ENCODE data around the gene BTF3L4.
A peak's percentile ranks its signal among the peaks of the same experiment; 100 is the strongest.

Gene BTF3L4

DNA sequence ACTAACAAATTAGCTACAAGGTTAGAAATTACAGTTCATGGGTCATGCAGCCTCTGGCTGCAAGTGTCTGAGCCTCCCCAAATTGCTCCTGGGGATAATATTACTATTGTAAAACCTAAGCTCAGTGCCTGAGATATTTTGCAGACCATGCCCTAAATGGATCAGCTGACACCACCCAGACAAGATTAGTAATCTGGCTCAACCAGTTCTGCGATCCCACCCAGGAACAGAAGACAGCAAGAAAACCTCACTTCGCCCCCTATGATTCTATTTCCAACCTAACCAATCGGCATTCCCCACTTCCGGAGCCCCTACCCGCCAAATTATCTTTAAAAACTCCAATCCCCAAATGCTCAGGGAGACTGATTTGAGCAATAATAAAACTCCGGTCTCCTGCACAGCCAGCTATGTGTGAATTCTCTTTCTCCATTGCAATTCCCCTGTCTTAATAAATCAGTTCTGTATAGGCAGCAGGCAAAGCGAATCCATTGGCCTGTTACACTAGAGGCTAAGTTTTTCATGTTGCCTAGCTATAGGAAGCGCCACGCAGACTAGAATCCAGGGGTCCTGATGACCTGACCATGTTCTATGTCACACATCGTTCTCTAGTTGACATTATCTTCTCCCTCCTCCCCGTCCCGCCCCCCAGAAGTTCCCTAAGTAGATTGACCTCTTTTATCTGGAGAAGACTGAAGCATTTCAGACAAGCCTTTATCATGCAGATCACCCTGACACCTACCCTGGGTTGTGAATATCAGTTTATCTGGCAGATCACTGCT is 63.4 kb downstream of the BTF3L4 start:
- TF ChIP-seq POLR2A (IDR thresholded peaks at IDR 0.05; ENCODE audit: extremely low read depth, insufficient read length) (no peak), MYC (IDR thresholded peaks at IDR 0.05; ENCODE audit: low read depth, low read length) (no peak)
- TF ChIP-seq, protein P1, sequence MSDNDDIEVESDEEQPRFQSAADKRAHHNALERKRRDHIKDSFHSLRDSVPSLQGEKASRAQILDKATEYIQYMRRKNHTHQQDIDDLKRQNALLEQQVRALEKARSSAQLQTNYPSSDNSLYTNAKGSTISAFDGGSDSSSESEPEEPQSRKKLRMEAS (IDR thresholded peaks at IDR 0.05; ENCODE audit: low read depth, low read length), result no peak
- TF ChIP-seq, protein P2, sequence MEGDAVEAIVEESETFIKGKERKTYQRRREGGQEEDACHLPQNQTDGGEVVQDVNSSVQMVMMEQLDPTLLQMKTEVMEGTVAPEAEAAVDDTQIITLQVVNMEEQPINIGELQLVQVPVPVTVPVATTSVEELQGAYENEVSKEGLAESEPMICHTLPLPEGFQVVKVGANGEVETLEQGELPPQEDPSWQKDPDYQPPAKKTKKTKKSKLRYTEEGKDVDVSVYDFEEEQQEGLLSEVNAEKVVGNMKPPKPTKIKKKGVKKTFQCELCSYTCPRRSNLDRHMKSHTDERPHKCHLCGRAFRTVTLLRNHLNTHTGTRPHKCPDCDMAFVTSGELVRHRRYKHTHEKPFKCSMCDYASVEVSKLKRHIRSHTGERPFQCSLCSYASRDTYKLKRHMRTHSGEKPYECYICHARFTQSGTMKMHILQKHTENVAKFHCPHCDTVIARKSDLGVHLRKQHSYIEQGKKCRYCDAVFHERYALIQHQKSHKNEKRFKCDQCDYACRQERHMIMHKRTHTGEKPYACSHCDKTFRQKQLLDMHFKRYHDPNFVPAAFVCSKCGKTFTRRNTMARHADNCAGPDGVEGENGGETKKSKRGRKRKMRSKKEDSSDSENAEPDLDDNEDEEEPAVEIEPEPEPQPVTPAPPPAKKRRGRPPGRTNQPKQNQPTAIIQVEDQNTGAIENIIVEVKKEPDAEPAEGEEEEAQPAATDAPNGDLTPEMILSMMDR (IDR thresholded peaks at IDR 0.05; ENCODE audit: low read depth, low read length), result no peak

DNA sequence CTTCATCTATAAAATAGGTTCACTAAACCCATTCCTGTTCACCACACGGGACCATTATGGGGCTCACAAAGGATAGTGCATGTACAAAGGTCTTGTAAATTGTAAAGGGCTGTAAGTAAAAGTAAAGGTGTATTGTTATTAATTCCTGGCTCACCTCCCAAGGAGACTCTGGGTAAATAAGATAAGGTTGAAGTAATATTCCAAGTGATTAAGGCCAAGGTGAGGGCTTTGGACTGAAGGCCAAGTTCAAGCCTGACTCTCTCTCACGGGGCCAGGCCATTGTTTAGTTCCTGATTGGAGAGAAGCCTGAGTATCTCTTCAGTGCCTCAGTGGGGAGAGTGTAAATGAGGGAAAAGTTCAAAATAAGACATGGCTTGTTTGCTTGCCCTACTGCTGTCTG is 66.3 kb downstream of the BTF3L4 start:
- no peak overlapping the region for H3K4me3 ChIP-seq (ENCODE audit: low read depth, low read length)
- TF ChIP-seq POLR2A (IDR thresholded peaks at IDR 0.05; ENCODE audit: extremely low read depth, insufficient read length), result no peak
- TF ChIP-seq, protein P2 (IDR thresholded peaks at IDR 0.05; ENCODE audit: low read depth, low read length), result no peak
- TF ChIP-seq, protein P1 (IDR thresholded peaks at IDR 0.05; ENCODE audit: low read depth, low read length), result no peak
- TF ChIP-seq MYC (IDR thresholded peaks at IDR 0.05; ENCODE audit: low read depth, low read length), result no peak
- DNase-seq (ENCODE audit: low read depth), result no peak

More for the DNA sequence above, 63.4 kb downstream of the BTF3L4 start:
- no peak for DNase-seq (ENCODE audit: low read depth)
- no peak overlapping the region for H3K4me3 ChIP-seq (ENCODE audit: low read depth, low read length)

GRCh38 chr1:52123622-52124021 is 67.5 kb downstream of the BTF3L4 start:
- DNase-seq (ENCODE audit: low read depth), result no peak
- H3K4me3 ChIP-seq (ENCODE audit: low read depth, low read length), result no peak overlapping the region
- TF ChIP-seq, protein P2 (IDR thresholded peaks at IDR 0.05; ENCODE audit: low read depth, low read length), result no peak
- no peak for TF ChIP-seq POLR2A (IDR thresholded peaks at IDR 0.05; ENCODE audit: extremely low read depth, insufficient read length)

DNA sequence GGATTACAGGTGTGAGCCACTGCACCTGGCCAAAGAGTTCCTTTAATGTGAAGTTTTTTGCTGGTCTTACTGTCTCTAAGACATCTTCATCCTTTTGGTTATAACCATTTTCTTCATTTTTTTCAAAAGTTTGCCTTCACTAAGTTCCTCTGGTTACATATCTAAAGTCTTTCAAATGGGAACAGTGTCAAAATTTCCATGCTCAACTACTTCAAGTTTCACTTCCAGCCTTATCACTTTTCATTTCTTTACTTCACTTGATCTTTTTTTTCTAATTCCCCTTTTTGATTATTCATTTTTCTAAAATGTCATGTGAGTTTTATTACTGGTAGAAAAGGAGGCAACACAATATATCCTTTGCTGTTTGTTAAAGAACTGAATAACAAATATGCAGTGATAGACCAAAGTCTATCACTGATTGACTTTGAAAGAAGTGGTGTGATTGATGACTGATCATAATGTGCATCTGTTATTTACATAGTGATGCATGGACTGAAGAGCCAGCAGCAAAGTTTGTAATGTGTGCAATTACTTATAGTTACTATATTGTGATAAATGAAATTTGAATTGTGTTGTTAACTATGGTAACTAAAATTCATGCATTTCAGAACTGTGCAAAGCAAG is 69.8 kb downstream of the BTF3L4 start:
- TF ChIP-seq MYC (IDR thresholded peaks at IDR 0.05; ENCODE audit: low read depth, low read length) (no peak), POLR2A (IDR thresholded peaks at IDR 0.05; ENCODE audit: extremely low read depth, insufficient read length) (no peak)
- TF ChIP-seq, protein P1 (IDR thresholded peaks at IDR 0.05; ENCODE audit: low read depth, low read length), result no peak
- TF ChIP-seq, protein P2 (IDR thresholded peaks at IDR 0.05; ENCODE audit: low read depth, low read length), result no peak
- no peak overlapping the region for H3K4me3 ChIP-seq (ENCODE audit: low read depth, low read length)
- DNase-seq (ENCODE audit: low read depth), result no peak

GRCh38 chr1:52127181-52128180 is 71.4 kb downstream of the BTF3L4 start:
- TF ChIP-seq, protein P1 (IDR thresholded peaks at IDR 0.05; ENCODE audit: low read depth, low read length), result no peak
- TF ChIP-seq, protein P2 (IDR thresholded peaks at IDR 0.05; ENCODE audit: low read depth, low read length), result peak; percentile 47
- no peak for TF ChIP-seq MYC (IDR thresholded peaks at IDR 0.05; ENCODE audit: low read depth, low read length)
- TF ChIP-seq POLR2A (IDR thresholded peaks at IDR 0.05; ENCODE audit: extremely low read depth, insufficient read length), result no peak
- H3K4me3 ChIP-seq (ENCODE audit: low read depth, low read length), result no peak overlapping the region
- peak; percentile 68 for DNase-seq (ENCODE audit: low read depth)
